ENCODE data around the gene TSPAN7. TPM values are rescaled to one million over a fixed set of nuclear protein-coding genes. Genes with fewer than 3 reads are reported as not detected.

Gene TSPAN7
- total and polyA plus RNA-seq, 2 of the 8 experiments (the other 6 are each of a cell fraction or from before 2014, with no cell fraction given): 32.1 to 37.7 TPM

DNA sequence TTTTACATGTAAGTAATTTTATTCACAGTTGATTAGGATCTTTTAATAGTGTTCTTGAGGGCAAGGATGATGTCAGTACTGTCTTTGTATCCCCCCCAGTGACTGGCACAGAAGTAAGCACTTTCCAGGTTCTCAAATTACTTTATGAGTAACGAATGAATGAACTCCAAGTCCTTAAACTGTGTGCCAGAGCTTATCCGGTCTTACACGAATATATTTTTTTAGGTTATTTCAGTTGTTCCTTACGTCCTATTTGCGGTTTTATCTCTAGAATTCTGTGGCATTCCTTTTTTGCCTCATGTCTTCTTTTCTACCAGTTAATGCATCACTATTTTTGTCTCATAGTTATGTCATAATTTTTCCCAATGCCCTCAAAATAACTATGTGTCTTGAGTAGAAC, 133.1 kb downstream of the TSPAN7 start:
- Histone ChIP-seq H3K36me3 (ENCODE audit: control insufficient read depth in 2 of 4, insufficient read depth in 4 of 4, low read length in 3 of 4) (no peaks in the 10 kb centered on the region), H2AK5ac (ENCODE audit: low read depth, low read length) (no peak overlapping the region), H2BK5ac (ENCODE audit: low read depth, low read length) (no peak overlapping the region), H3K4me2 (ENCODE audit: insufficient read depth in 1 of 2, low read depth in 2 of 2, low read length in 2 of 2) (no peak overlapping the region), H3K27me3 (replicated peaks in 1 of 4; ENCODE audit: control insufficient read depth in 3 of 4, extremely low read depth in 1 of 4, insufficient read depth in 3 of 4, low read length in 3 of 4) (no peaks in the 10 kb centered on the region), H2AFZ (ENCODE audit: low read length) (no peak overlapping the region), H3K23me2 (ENCODE audit: low read depth, low read length) (no peaks in the 10 kb centered on the region), H3K4me1 (replicated peaks in 1 of 4; ENCODE audit: control insufficient read depth in 3 of 4, insufficient read depth in 4 of 4, low read length in 3 of 4) (peaks cover 0 to 2% (median 0%) of the 10 kb centered on the region in 4 experiments; a peak in 1 of 7 replicates), H3K27ac (ENCODE audit: low read depth, low read length) (no peak overlapping the region), H4K8ac (ENCODE audit: extremely low read depth, insufficient read depth, low read length) (no peak overlapping the region), H3K4me3 (ENCODE audit: extremely low read depth in 1 of 4, insufficient read depth in 2 of 4, low read depth in 3 of 4, low read length in 4 of 4) (no peak overlapping the region), H3K79me1 (ENCODE audit: low read depth, low read length) (no peaks in the 10 kb centered on the region), H4K5ac (ENCODE audit: insufficient read length, low read depth, low read length) (no peak overlapping the region), H3K14ac (ENCODE audit: insufficient read length) (no peak overlapping the region), H3K56ac (replicated peaks; ENCODE audit: insufficient read length, low read depth, low read length) (no peak overlapping the region), H3K9ac (replicated peaks in 1 of 4; ENCODE audit: extremely low read depth in 1 of 4, low read depth in 3 of 4, low read length in 3 of 4) (no peak overlapping the region), H3K18ac (ENCODE audit: extremely low read depth, low read length) (no peak overlapping the region), H2BK120ac (replicated peaks; ENCODE audit: low read depth, low read length) (no peak overlapping the region), H3K79me2 (ENCODE audit: control insufficient read depth in 1 of 2, insufficient read depth in 2 of 2, low read length in 2 of 2) (no peaks in the 10 kb centered on the region), H2BK20ac (ENCODE audit: low read length) (no peak overlapping the region), H3K4ac (replicated peaks; ENCODE audit: insufficient read length, low read depth, low read length) (no peak overlapping the region), H4K20me1 (replicated peaks in 1 of 2; ENCODE audit: control insufficient read depth in 1 of 2, insufficient read depth in 2 of 2, low read length in 2 of 2) (no peaks in the 10 kb centered on the region), H3K9me3 (ENCODE audit: insufficient read depth in 2 of 2, low read depth in 1 of 2, low read length in 1 of 2) (no peaks in the 10 kb centered on the region), H3K23ac (ENCODE audit: insufficient read length) (no peak overlapping the region), H4K91ac (replicated peaks; ENCODE audit: insufficient read length, low read length) (no peak overlapping the region), H2BK12ac (ENCODE audit: low read depth, low read length) (no peak overlapping the region), H2BK15ac (ENCODE audit: low read length) (no peak overlapping the region)
- no peak for DNase-seq (ENCODE audit: low read depth in 1 of 2, low spot score in 2 of 2)
- ChIA-PET CTCF (ENCODE audit: partially characterized antibody) (no interaction called here), POLR2A (ENCODE audit: partially characterized antibody) (no interaction called here)
- no peak for FAIRE-seq
- TF ChIP-seq NRF1 (IDR thresholded peaks at IDR 0.05; ENCODE audit: low read depth, low read length): no peak
- TF ChIP-seq TAF7 (optimal IDR thresholded peaks at IDR 0.05; ENCODE audit: borderline replicate concordance, low read depth, low read length): no peak
- no peak for TF ChIP-seq JUND (IDR thresholded peaks at IDR 0.05; ENCODE audit: low read length)
- TF ChIP-seq YY1 (IDR thresholded peaks at IDR 0.05; ENCODE audit: low read depth, low read length): no peak
- no peak for TF ChIP-seq JUN (IDR thresholded peaks at IDR 0.05; ENCODE audit: low read depth, low read length)
- no peak for TF ChIP-seq HDAC2 (IDR thresholded peaks at IDR 0.05; ENCODE audit: borderline replicate concordance in 1 of 2, low read depth in 2 of 2, low read length in 2 of 2)
- no peak for TF ChIP-seq NANOG (IDR thresholded peaks at IDR 0.05; ENCODE audit: insufficient read depth, low read depth, low read length, poor library complexity, severe bottlenecking)
- no peak for TF ChIP-seq SIN3A (conservative IDR thresholded peaks at IDR 0.05 in 1 of 2, IDR thresholded peaks at IDR 0.05 in 1 of 2; ENCODE audit: low read depth in 1 of 2, low read length in 2 of 2)
- no peak for TF ChIP-seq CEBPB (IDR thresholded peaks at IDR 0.05; ENCODE audit: low read depth, low read length)
- no peak for TF ChIP-seq ATF3 (IDR thresholded peaks at IDR 0.05; ENCODE audit: insufficient read depth, low read depth, low read length)
- no peak for TF ChIP-seq TCF12 (IDR thresholded peaks at IDR 0.05; ENCODE audit: low read depth, low read length)
- TF ChIP-seq SRF (IDR thresholded peaks at IDR 0.05; ENCODE audit: low read depth, low read length): no peak
- TF ChIP-seq PHF8 (conservative IDR thresholded peaks at IDR 0.05; ENCODE audit: low read depth, low read length): no peak
- no peak for TF ChIP-seq BACH1 (IDR thresholded peaks at IDR 0.05; ENCODE audit: low read length)
- no peak for TF ChIP-seq SIX5 (IDR thresholded peaks at IDR 0.05; ENCODE audit: low read depth, low read length)
- WGBS, 2 experiments (ENCODE audit: extremely low coverage in 1 of 2, insufficient coverage in 1 of 2, insufficient read length in 1 of 2, insufficient replicate concordance in 2 of 2, low coverage in 1 of 2, low lambda C conversion rate in 2 of 2, missing lambda C conversion rate in 1 of 2): 93% methylated on average over 5 of the region's 5 CpGs; no CpG with 5 or more reads in 1 of the 2 experiments

All from H1 (cell line).